CD4-positive, alpha-beta memory T cell (primary cell): ENCODE measurements around the gene SND1. TPM values are rescaled to one million over a fixed set of nuclear protein-coding genes. Genes with fewer than 3 reads are reported as not detected.
"Not testable (repeated sequence)": the region's sequence is repeated elsewhere in the genome, so short reads cannot be mapped to it uniquely, and the experiment has no call there.

Source experiments
- CTCF ChIA-PET: fragments of 350-600 bp; sonication (Branson Sonifier 250); formaldehyde crosslinking; loops from one replicate; lab custom pipeline; 2021; ENCODE audit warnings: inconsistent platforms; ENCODE audit not compliant: partially characterized antibody; lab: Charles Lee
- POLR2A ChIA-PET: fragments of 350-600 bp; sonication (Branson Sonifier 250); formaldehyde crosslinking; loops from one replicate; lab custom pipeline; 2021; ENCODE audit not compliant: partially characterized antibody; lab: Charles Lee
- DNase-seq, 5 donors: peaks; one replicate each; pipeline versions ENCODE4 v3.0.0 to v3.0.0-alpha.2; 2020 to 2022; ENCODE audit warnings: mixed read lengths in 1 of 5
- H3K27ac ChIP-seq: one replicate; pipeline ENCODE4 v1.7.0; 2013; ENCODE audit warnings: low read depth, low read length
- H3K27me3 ChIP-seq: 2 replicates; pipeline ENCODE4 v1.7.0; 2013; ENCODE audit warnings: mild to moderate bottlenecking, low read length, moderate library complexity; ENCODE audit not compliant: insufficient read depth
- H3K36me3 ChIP-seq: 2 replicates; pipeline ENCODE4 v1.7.0; 2013; ENCODE audit warnings: mild to moderate bottlenecking, low read length, moderate library complexity; ENCODE audit not compliant: insufficient read depth
- H3K4me1 ChIP-seq: 2 replicates; pipeline ENCODE4 v1.7.0; 2013; ENCODE audit warnings: mild to moderate bottlenecking, low read length, moderate library complexity; ENCODE audit not compliant: insufficient read depth
- H3K4me3 ChIP-seq, 2 donors: one replicate each; pipeline ENCODE4 v1.7.0; 2013; ENCODE audit warnings: low read length in 2 of 2, mild to moderate bottlenecking in 1 of 2
- H3K9me3 ChIP-seq, 2 donors: one replicate each; pipeline ENCODE4 v1.7.0; 2013; ENCODE audit warnings: low read length in 2 of 2, control low read depth in 1 of 2; ENCODE audit not compliant: control insufficient read depth in 1 of 2
- H3K27ac Mint-ChIP-seq, 7 donors: one replicate each; pipeline ENCODE4 v1.8.0; 2020 to 2021; ENCODE audit warnings: mixed read lengths in 7 of 7, mild to moderate bottlenecking in 6 of 7, inconsistent platforms in 3 of 7, moderate library complexity in 3 of 7
- H3K27me3 Mint-ChIP-seq, 2 donors: one replicate each; pipeline ENCODE4 v1.8.0; 2020 to 2021; ENCODE audit warnings: mixed read lengths in 2 of 2
- H3K36me3 Mint-ChIP-seq, 2 donors: one replicate each; pipeline ENCODE4 v1.8.0; 2020 to 2021; ENCODE audit warnings: mixed read lengths in 2 of 2, inconsistent platforms in 1 of 2, mild to moderate bottlenecking in 1 of 2
- H3K4me1 Mint-ChIP-seq, 4 donors: one replicate each; pipeline ENCODE4 v1.8.0; 2020 to 2021; ENCODE audit warnings: mixed read lengths in 4 of 4, mild to moderate bottlenecking in 1 of 4
- H3K4me3 Mint-ChIP-seq, 8 donors: one replicate each; pipeline ENCODE4 v1.8.0; 2020 to 2021; ENCODE audit warnings: mixed read lengths in 8 of 8, mild to moderate bottlenecking in 7 of 8, moderate library complexity in 6 of 8, inconsistent platforms in 3 of 8
- H3K9me3 Mint-ChIP-seq, 8 donors: one replicate each; pipeline ENCODE4 v1.8.0; 2020 to 2021; ENCODE audit warnings: mixed read lengths in 8 of 8, mild to moderate bottlenecking in 5 of 8, inconsistent platforms in 3 of 8, moderate library complexity in 1 of 8
- intact Hi-C: fragments of 100-400 bp; cut with micrococcal nuclease; formaldehyde crosslinking; loops from one replicate; pipeline ENCODE4 v1.15.1; 2023
- polyA plus RNA-seq, 2 donors: library from polyadenylated mRNA; unstranded; fragments of 300-500 nt; fragmentation: Illumina TruSeq; gene quantifications; one replicate each; pipeline ENCODE4 v1.2.3, GENCODE V29; 2021
- total RNA-seq, 2 experiments: library from RNA; stranded (reverse); gene quantifications; one replicate each; pipeline ENCODE4 v1.2.3, GENCODE V29; 2021

Gene SND1
- total and polyA plus RNA-seq, 4 experiments from 2014 or later: 119 to 223 (median 171) TPM

DNA sequence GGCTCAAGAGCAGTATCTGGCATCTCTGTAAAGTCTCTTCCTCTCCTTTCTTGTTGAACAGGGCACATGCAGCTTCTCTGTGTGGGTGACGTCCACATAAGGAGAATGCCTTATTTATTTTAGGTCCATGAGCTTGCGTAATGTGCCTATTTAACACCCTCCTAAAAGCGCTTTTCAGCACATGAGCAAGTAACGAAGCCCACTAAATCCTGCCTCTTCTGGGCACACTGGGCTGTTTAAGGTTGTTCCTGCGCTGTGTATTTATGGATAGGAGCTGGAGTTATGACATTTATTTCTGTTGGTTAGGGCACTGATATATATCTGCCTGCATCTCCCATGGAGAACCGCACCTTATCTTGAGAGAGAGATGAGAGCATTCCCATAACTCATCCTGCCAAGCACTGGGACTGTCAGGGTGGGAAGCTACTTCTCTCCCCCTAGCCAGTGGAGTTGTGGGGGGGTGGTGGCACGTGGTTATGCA is 303.1 kb downstream of the SND1 start:
- Histone ChIP-seq H3K36me3 (no peaks in the 10 kb centered on the region), H3K4me3 (no peak overlapping the region), H3K4me1 (no peaks in the 10 kb centered on the region), H3K9me3 (no peaks in the 10 kb centered on the region), H3K27me3 (no peaks in the 10 kb centered on the region), H3K27ac (no peak overlapping the region)
- ChIA-PET POLR2A (no interaction called here), CTCF (no interaction called here)
- Mint-ChIP-seq H3K27me3 (no peaks in the 10 kb centered on the region), H3K9me3 (peaks cover 0 to under 1% (median 0%) of the 10 kb centered on the region in 8 donors), H3K4me3 (no peak overlapping the region), H3K27ac (no peak overlapping the region), H3K36me3 (peaks cover 16 to 25% of the 10 kb centered on the region in 2 donors), H3K4me1 (no peaks in the 10 kb centered on the region)
- DNase-seq: no peak
- intact Hi-C loops: no loop called here

- no peak overlapping the region for H3K4me3 Mint-ChIP-seq
- intact Hi-C loops: no loop called here
- POLR2A ChIA-PET: no interaction called here
These were observed 305.9 kb downstream of the SND1 start for GRCh38 chr7:127957886-127958285.

GRCh38 chr7:127959770-127960169 is 307.8 kb downstream of the SND1 start:
- no peaks in the 10 kb centered on the region for H3K4me1 Mint-ChIP-seq
- Histone ChIP-seq H3K9me3 (no peaks in the 10 kb centered on the region), H3K27me3 (no peaks in the 10 kb centered on the region), H3K36me3 (no peaks in the 10 kb centered on the region), H3K4me3 (no peak overlapping the region), H3K27ac (no peak overlapping the region), H3K4me1 (no peaks in the 10 kb centered on the region)
- H3K36me3 Mint-ChIP-seq: peaks cover 42 to 46% of the 10 kb centered on the region in 2 donors
- H3K9me3 Mint-ChIP-seq: peaks cover 0 to 20% (median 4%) of the 10 kb centered on the region in 8 donors
- intact Hi-C loops: no loop called here
- POLR2A ChIA-PET: no interaction called here
- DNase-seq: no peak
- H3K27me3 Mint-ChIP-seq: no peaks in the 10 kb centered on the region
- CTCF ChIA-PET: no interaction called here
- no peak overlapping the region for H3K4me3 Mint-ChIP-seq
- H3K27ac Mint-ChIP-seq: peak overlapping the region in 1 of 7 donors; percentile 12

More at GRCh38 chr7:127957886-127958285, 305.9 kb downstream of the SND1 start:
- peaks cover 44 to 49% of the 10 kb centered on the region in 2 donors for H3K36me3 Mint-ChIP-seq
- Histone ChIP-seq H3K9me3 (no peaks in the 10 kb centered on the region), H3K4me3 (no peak overlapping the region), H3K27me3 (no peaks in the 10 kb centered on the region), H3K27ac (no peak overlapping the region), H3K36me3 (no peaks in the 10 kb centered on the region), H3K4me1 (no peaks in the 10 kb centered on the region)
- no peaks in the 10 kb centered on the region for H3K27me3 Mint-ChIP-seq
- H3K27ac Mint-ChIP-seq: no peak overlapping the region
- DNase-seq: no peak
- no peaks in the 10 kb centered on the region for H3K4me1 Mint-ChIP-seq
- CTCF ChIA-PET: no interaction called here
- peaks cover 0 to 17% (median 2%) of the 10 kb centered on the region in 8 donors for H3K9me3 Mint-ChIP-seq

DNA sequence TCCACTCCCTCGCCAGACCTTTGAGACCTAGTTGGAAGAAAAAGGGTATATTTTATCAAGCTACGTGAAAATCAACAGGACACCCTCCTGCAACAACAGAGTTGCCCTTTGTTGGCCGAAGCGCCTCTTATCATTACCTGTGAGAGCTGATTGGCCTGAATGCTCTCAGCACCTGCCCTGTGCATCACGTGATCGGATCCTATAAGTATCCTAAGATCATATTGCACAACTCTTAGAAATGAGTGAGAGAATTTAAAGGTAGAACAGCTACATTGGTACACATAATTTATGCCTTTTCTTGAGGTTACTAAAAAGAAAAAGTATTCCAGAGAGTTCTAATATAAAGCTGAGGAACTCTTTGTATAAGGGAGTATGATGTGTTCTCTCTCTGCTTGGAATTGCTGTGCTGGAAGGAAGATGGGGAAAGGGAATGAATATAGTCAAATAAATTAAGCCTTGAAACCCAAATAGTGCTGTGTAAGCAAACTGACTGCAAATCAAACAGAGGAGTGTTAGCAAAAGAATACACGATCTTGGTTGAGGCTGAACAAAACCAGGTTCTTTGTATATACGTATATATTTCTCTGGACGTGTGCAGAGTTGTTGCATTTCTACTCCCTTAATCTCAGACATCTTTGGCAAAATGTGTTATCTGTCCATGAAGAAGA is 309.9 kb downstream of the SND1 start:
- Histone ChIP-seq H3K36me3 (no peaks in the 10 kb centered on the region), H3K4me1 (no peaks in the 10 kb centered on the region), H3K27ac (no peak overlapping the region), H3K9me3 (no peaks in the 10 kb centered on the region), H3K4me3 (no peak overlapping the region), H3K27me3 (no peaks in the 10 kb centered on the region)
- Mint-ChIP-seq H3K36me3 (peaks cover 43 to 44% of the 10 kb centered on the region in 2 donors), H3K9me3 (peaks cover 0 to 20% (median 4%) of the 10 kb centered on the region in 8 donors), H3K4me3 (no peak overlapping the region), H3K27me3 (no peaks in the 10 kb centered on the region), H3K27ac (peak overlapping the region in 1 of 7 donors; percentile 59), H3K4me1 (no peaks in the 10 kb centered on the region)
- no peak for DNase-seq
- ChIA-PET CTCF (interaction anchor here (0.6 to 1.0 kb wide), 2 partner anchors 247 to 251 kb away, joined by 3 read pairs; no protein-coding TSS in a partner anchor), POLR2A (no interaction called here)
- intact Hi-C loops: no loop called here

DNA sequence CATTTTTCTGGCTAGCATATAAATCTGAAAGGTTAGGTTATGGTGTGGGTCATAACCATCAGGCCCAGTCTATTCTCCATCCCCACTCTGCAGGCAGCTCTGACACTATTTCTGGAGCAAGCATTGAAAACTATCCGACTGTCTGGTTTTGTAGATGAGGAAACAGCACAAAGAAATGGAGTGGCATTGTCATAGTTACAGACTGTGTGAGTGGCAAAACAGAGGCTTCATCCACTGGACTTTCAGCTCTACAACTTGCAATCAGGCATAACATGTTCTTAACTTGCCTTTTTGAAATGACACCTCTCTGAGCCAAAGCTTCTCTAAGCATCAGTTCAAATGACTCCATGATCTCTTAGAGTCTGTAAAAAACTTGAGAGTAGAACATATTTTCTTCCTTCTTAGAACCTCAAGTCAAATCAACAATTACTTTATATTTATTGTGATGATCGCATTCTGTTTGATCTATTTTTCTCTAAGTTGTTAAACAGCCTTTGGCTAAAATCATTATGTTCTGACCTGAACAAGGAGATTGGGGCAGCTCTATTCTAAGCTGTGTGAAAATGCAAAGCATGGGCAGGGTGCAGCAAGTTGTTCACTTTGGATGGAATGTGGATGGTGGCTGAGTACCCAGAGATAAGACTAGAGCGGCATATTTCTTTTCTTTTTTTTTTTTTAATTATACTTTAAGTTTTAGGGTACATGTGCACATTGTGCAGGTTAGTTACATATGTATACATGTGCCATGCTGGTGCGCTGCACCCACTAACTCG is 310.8 kb downstream of the SND1 start:
- no peaks in the 10 kb centered on the region for H3K9me3 ChIP-seq
- ChIA-PET CTCF (interaction anchor here (0.6 to 1.0 kb wide), 2 partner anchors 246 to 250 kb away, joined by 3 read pairs; no protein-coding TSS in a partner anchor), POLR2A (no interaction called here)
- Mint-ChIP-seq H3K27me3 (no peaks in the 10 kb centered on the region), H3K4me3 (no peak overlapping the region), H3K27ac (no peak overlapping the region), H3K36me3 (peaks cover 41 to 51% of the 10 kb centered on the region in 2 donors), H3K9me3 (peaks cover 0 to 20% (median 4%) of the 10 kb centered on the region in 8 donors), H3K4me1 (no peaks in the 10 kb centered on the region)
- DNase-seq: no peak
- no peak overlapping the region for H3K27ac ChIP-seq
- no peaks in the 10 kb centered on the region for H3K27me3 ChIP-seq
- no peaks in the 10 kb centered on the region for H3K36me3 ChIP-seq
- H3K4me1 ChIP-seq: no peaks in the 10 kb centered on the region
- intact Hi-C loops: no loop called here
- no peak overlapping the region for H3K4me3 ChIP-seq

DNA sequence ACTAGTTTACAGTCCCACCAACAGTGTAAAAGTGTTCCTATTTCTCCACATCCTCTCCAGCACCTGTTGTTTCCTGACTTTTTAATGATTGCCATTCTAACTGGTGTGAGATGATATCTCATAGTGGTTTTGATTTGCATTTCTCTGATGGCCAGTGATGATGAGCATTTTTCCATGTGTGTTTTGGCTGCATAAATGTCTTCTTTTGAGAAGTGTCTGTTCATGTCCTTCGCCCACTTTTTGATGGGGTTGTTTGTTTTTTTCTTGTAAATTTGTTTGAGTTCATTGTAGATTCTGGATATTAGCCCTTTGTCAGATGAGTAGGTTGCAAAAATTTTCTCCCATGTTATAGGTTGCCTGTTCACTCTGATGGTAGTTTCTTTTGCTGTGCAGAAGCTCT is 311.9 kb downstream of the SND1 start:
- H3K36me3 ChIP-seq, intact Hi-C loops, DNase-seq, H3K4me3 Mint-ChIP-seq, H3K27me3 ChIP-seq, H3K27ac ChIP-seq, H3K4me1 ChIP-seq, H3K27ac Mint-ChIP-seq, POLR2A ChIA-PET, CTCF ChIA-PET, H3K27me3 Mint-ChIP-seq, H3K4me3 ChIP-seq, H3K9me3 ChIP-seq, H3K4me1 Mint-ChIP-seq: not testable (repeated sequence)
- H3K36me3 Mint-ChIP-seq: peaks cover 40 to 51% of the 10 kb centered on the region in 2 donors
- peaks cover 0 to 20% (median 4%) of the 10 kb centered on the region in 8 donors for H3K9me3 Mint-ChIP-seq

GRCh38 chr7:127967281-127967680 is 315.3 kb downstream of the SND1 start:
- Histone ChIP-seq H3K9me3 (no peaks in the 10 kb centered on the region), H3K4me3 (no peak overlapping the region), H3K36me3 (no peaks in the 10 kb centered on the region), H3K27ac (no peak overlapping the region), H3K27me3 (no peaks in the 10 kb centered on the region), H3K4me1 (no peaks in the 10 kb centered on the region)
- Mint-ChIP-seq H3K27ac (no peak overlapping the region), H3K27me3 (no peaks in the 10 kb centered on the region), H3K4me1 (no peaks in the 10 kb centered on the region), H3K9me3 (peaks cover 0 to 7% (median 3%) of the 10 kb centered on the region in 8 donors), H3K36me3 (peaks cover 12 to 24% of the 10 kb centered on the region in 2 donors), H3K4me3 (no peak overlapping the region)
- no peak for DNase-seq
- intact Hi-C loops: no loop called here
- POLR2A ChIA-PET: interaction anchor here (0.5 kb wide), 1 partner anchor 13 kb away, joined by 3 read pairs; no protein-coding TSS in a partner anchor
- CTCF ChIA-PET: no interaction called here
